AG04450 (cell line): ENCODE measurements around the gene MPIG6B. TPM values are rescaled to one million over a fixed set of nuclear protein-coding genes. Genes with fewer than 3 reads are reported as not detected.

Experiments
- CTCF ChIA-PET: fragments of 300-600, 350-600 bp; formaldehyde crosslinking; extraction: SDS; loops from one replicate; lab custom pipeline; 2022; ENCODE audit warnings: antibody characterized with exemption, inconsistent platforms; lab: Charles Lee
- POLR2A ChIA-PET: fragments of 350-600 bp; formaldehyde crosslinking; extraction: SDS; loops from one replicate; lab custom pipeline; 2021; ENCODE audit warnings: antibody characterized with exemption, inconsistent platforms; lab: Yijun Ruan, JAX
- DNase-seq: peaks from one replicate; pipeline ENCODE4 v3.0.0-alpha.2; 2011; ENCODE audit warnings: low read depth, low spot score
- H3K27ac ChIP-seq: one replicate; pipeline ENCODE4 v1.5.1; 2012; ENCODE audit warnings: low read depth, low read length, control low read depth
- H3K27me3 ChIP-seq: one replicate; pipeline ENCODE4 v1.6.0; 2012; ENCODE audit warnings: low read length; ENCODE audit not compliant: control insufficient read depth, insufficient read depth
- H3K4me3 ChIP-seq: 2 replicates; pipeline ENCODE4 v1.5.1; 2011; ENCODE audit warnings: mild to moderate bottlenecking, low read depth, low read length, control low read depth
- H3K9me3 ChIP-seq: 2 replicates; pipeline ENCODE4 v1.5.1; 2012; ENCODE audit warnings: low read length; ENCODE audit not compliant: control insufficient read depth, insufficient read depth
- CTCF ChIP-seq: IDR thresholded peaks from 2 replicates; pipeline ENCODE4 v1.5.1; 2011; ENCODE audit warnings: low read depth, low read length, control low read depth, inconsistent platforms
- polyA plus RNA-seq: library from polyadenylated mRNA; depleted of rRNA; stranded (reverse); fragments of >200 nt; gene quantifications from 2 replicates; pipeline ENCODE4 v1.2.3, GENCODE V29; 2011; rRNA removed
- small RNA-seq: library from RNA; depleted of rRNA; stranded (forward); fragments of <200 nt; gene quantifications from one replicate; pipeline ENCODE3, GENCODE V24; 2012; ENCODE audit warnings: low read depth; ENCODE audit not compliant: insufficient read length

MPIG6B gene
- polyA plus RNA-seq, 1 experiment, result not detected

GRCh38 chr6:31775633-31776484 lies 52.7 kb downstream of the MPIG6B start:
- TF ChIP-seq CTCF, result no peak
- H3K4me3 ChIP-seq, result no peak overlapping the region
- DNase-seq, result no peak
- POLR2A ChIA-PET, result interaction anchor here (1.2 kb wide), 1 partner anchor 52 kb away, joined by 3 read pairs; the partner anchor contains the start of gene HSPA1B
- no peak overlapping the region for H3K27ac ChIP-seq
- H3K27me3 ChIP-seq, result no peaks in the 10 kb centered on the region
- CTCF ChIA-PET, result interaction anchor here (0.6 to 1.3 kb wide), 2 partner anchors 15 to 38 kb away, joined by 3 to 4 read pairs; no protein-coding TSS in a partner anchor
- H3K9me3 ChIP-seq, result no peaks in the 10 kb centered on the region

Small RNA genes within 50 kb of the gene (small RNA-seq; reads per million reads assigned to genes)
- gene LY6G6D (not detected), gene MIR4646 (not detected), gene MSH5-SAPCD1 (not detected), gene RNU6-850P (not detected), gene SAPCD1 (not detected)

Other genes starting within 250 kb of the MPIG6B start
- gene MICB, start 225.2 kb upstream of the MPIG6B start, polyA plus RNA-seq, result 17.9 and 19.0 TPM in 2 replicates
- gene MCCD1, start 194.4 kb upstream of the MPIG6B start, polyA plus RNA-seq, result not detected in 2 replicates
- gene DDX39B, start 181.4 kb upstream of the MPIG6B start, polyA plus RNA-seq, result 434 and 480 TPM in 2 replicates
- gene ATP6V1G2, start 176.8 kb upstream of the MPIG6B start, polyA plus RNA-seq, result 12.5 and 14.6 TPM in 2 replicates
- gene NFKBIL1, start 175.8 kb upstream of the MPIG6B start, polyA plus RNA-seq, result 5.1 and 5.4 TPM in 2 replicates
- gene LTA, start 151.1 kb upstream of the MPIG6B start, polyA plus RNA-seq, result not detected in 2 replicates
- gene TNF, start 147.8 kb upstream of the MPIG6B start, polyA plus RNA-seq, result not detected in 2 replicates
- not detected in 2 replicates for gene LTB, start 140.9 kb upstream of the MPIG6B start, polyA plus RNA-seq
- gene LST1, start 137.1 kb upstream of the MPIG6B start, polyA plus RNA-seq, result not detected in 2 replicates
- gene NCR3, start 130.4 kb upstream of the MPIG6B start, polyA plus RNA-seq, result not detected in 2 replicates
- not detected in 2 replicates for gene AIF1, start 108.1 kb upstream of the MPIG6B start, polyA plus RNA-seq
- 24.8 and 30.7 TPM in 2 replicates for gene PRRC2A, start 102.7 kb upstream of the MPIG6B start, polyA plus RNA-seq
- 58.2 and 68.7 TPM in 2 replicates for gene BAG6, start 70.7 kb upstream of the MPIG6B start, polyA plus RNA-seq
- gene APOM, start 67.5 kb upstream of the MPIG6B start, polyA plus RNA-seq, result 2.8 and 3.9 TPM in 2 replicates
- 10.2 and 11.6 TPM in 2 replicates for gene C6orf47, start 62.6 kb upstream of the MPIG6B start, polyA plus RNA-seq
- 12.7 and 13.5 TPM in 2 replicates for gene GPANK1, start 58.4 kb upstream of the MPIG6B start, polyA plus RNA-seq
- gene CSNK2B, start 57.3 kb upstream of the MPIG6B start, polyA plus RNA-seq, result 80.1 and 96.0 TPM in 2 replicates
- 5.5 and 7.0 TPM in 2 replicates for gene LY6G5B, start 53.4 kb upstream of the MPIG6B start, polyA plus RNA-seq
- 2.0 and 2.7 TPM in 2 replicates for gene LY6G5C, start 42.3 kb upstream of the MPIG6B start, polyA plus RNA-seq
- gene ABHD16A, start 20.0 kb upstream of the MPIG6B start, polyA plus RNA-seq, result 34.0 and 36.3 TPM in 2 replicates
- not detected in 2 replicates for gene LY6G6F, start 16.5 kb upstream of the MPIG6B start, polyA plus RNA-seq
- gene LY6G6D, start 8.0 kb upstream of the MPIG6B start, polyA plus RNA-seq, result not detected in 2 replicates
- gene LY6G6C, start 1.6 kb upstream of the MPIG6B start, polyA plus RNA-seq, result not detected in 2 replicates
- 44.4 and 59.1 TPM in 2 replicates for gene DDAH2, start 5.9 kb downstream of the MPIG6B start, polyA plus RNA-seq
- gene CLIC1, start 13.2 kb downstream of the MPIG6B start, polyA plus RNA-seq, result 466 and 531 TPM in 2 replicates
- gene MSH5, start 16.6 kb downstream of the MPIG6B start, polyA plus RNA-seq, result 6.4 and 7.2 TPM in 2 replicates
- gene SAPCD1, start 39.3 kb downstream of the MPIG6B start, polyA plus RNA-seq, result 0.24 and 0.88 TPM in 2 replicates
- 0.10 and 0.32 TPM in 2 replicates for gene VWA7, start 54.0 kb downstream of the MPIG6B start, polyA plus RNA-seq
- gene VARS1, start 72.4 kb downstream of the MPIG6B start, polyA plus RNA-seq, result 16.0 and 23.9 TPM in 2 replicates
- gene LSM2, start 83.6 kb downstream of the MPIG6B start, polyA plus RNA-seq, result 34.2 and 38.3 TPM in 2 replicates
- 1.1 and 1.2 TPM in 2 replicates for gene HSPA1L, start 91.9 kb downstream of the MPIG6B start, polyA plus RNA-seq
- gene HSPA1A, start 92.2 kb downstream of the MPIG6B start, polyA plus RNA-seq, result 46.6 and 50.4 TPM in 2 replicates
- 31.9 TPM in 2 replicates for gene HSPA1B, start 104.4 kb downstream of the MPIG6B start, polyA plus RNA-seq
- gene NEU1, start 139.4 kb downstream of the MPIG6B start, polyA plus RNA-seq, result 39.0 and 49.4 TPM in 2 replicates
- 0.04 and 0.12 TPM in 2 replicates for gene SLC44A4, start 155.6 kb downstream of the MPIG6B start, polyA plus RNA-seq
- gene EHMT2, start 174.3 kb downstream of the MPIG6B start, polyA plus RNA-seq, result 23.8 and 28.5 TPM in 2 replicates
- gene ZBTB12, start 178.7 kb downstream of the MPIG6B start, polyA plus RNA-seq, result 2.4 and 4.3 TPM in 2 replicates
- 1.5 and 1.9 TPM in 2 replicates for gene C2, start 204.3 kb downstream of the MPIG6B start, polyA plus RNA-seq
- gene CFB, start 222.7 kb downstream of the MPIG6B start, polyA plus RNA-seq, result 13.3 and 14.0 TPM in 2 replicates
- gene NELFE, start 235.6 kb downstream of the MPIG6B start, polyA plus RNA-seq, result 51.4 and 55.7 TPM in 2 replicates
- 26.0 and 30.4 TPM in 2 replicates for gene SKIC2, start 235.8 kb downstream of the MPIG6B start, polyA plus RNA-seq
- 11.4 and 14.9 TPM in 2 replicates for gene DXO, start 248.8 kb downstream of the MPIG6B start, polyA plus RNA-seq